ENCODE results near the gene MATN4.
"Not testable (repeated sequence)": the region's sequence is repeated elsewhere in the genome, so short reads cannot be mapped to it uniquely, and the experiment has no call there.

The MATN4 gene, protein sequence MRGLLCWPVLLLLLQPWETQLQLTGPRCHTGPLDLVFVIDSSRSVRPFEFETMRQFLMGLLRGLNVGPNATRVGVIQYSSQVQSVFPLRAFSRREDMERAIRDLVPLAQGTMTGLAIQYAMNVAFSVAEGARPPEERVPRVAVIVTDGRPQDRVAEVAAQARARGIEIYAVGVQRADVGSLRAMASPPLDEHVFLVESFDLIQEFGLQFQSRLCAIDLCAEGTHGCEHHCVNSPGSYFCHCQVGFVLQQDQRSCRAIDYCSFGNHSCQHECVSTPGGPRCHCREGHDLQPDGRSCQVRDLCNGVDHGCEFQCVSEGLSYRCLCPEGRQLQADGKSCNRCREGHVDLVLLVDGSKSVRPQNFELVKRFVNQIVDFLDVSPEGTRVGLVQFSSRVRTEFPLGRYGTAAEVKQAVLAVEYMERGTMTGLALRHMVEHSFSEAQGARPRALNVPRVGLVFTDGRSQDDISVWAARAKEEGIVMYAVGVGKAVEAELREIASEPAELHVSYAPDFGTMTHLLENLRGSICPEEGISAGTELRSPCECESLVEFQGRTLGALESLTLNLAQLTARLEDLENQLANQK

DNA sequence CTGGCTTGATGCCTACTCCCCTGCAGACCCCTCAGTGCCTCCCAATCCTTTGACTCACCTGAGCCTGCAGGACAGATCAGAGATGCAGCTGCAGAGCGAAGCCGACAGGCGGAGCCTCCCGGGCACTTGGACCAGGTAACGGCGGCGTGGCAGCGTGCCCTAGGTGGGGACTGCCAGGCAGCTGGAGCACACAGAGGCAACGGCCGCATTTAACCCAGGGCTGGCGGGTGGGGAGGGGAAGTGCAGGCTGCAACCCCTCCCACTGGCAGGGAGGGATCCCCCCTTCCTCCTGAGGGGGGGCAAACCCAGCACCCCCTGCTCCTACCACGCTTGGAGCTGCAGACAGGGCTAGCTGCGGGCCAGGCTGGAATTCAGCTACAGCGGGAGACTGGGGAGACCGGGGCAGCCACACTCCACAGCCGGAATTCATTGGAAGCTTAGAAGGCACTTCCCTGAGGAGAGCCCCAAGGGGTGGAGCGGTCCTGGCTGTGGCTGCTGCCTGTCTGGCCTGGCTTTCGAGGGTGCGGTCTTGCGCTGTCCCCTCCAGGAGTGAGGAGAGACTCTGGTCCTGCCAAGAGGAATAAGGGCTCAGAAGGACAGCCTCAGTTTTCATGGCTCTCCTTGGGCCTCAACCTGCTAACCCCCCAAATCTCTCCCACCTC, at the start of gene MATN4:
TSS of gene MATN4 (minus strand) at position 183 of the 662 bp plus-strand sequence. CDS start 2,717 bp downstream, outside the sequence.
- no peak for DNase-seq (ENCODE audit: low spot score)
- no peak for FAIRE-seq

DNA sequence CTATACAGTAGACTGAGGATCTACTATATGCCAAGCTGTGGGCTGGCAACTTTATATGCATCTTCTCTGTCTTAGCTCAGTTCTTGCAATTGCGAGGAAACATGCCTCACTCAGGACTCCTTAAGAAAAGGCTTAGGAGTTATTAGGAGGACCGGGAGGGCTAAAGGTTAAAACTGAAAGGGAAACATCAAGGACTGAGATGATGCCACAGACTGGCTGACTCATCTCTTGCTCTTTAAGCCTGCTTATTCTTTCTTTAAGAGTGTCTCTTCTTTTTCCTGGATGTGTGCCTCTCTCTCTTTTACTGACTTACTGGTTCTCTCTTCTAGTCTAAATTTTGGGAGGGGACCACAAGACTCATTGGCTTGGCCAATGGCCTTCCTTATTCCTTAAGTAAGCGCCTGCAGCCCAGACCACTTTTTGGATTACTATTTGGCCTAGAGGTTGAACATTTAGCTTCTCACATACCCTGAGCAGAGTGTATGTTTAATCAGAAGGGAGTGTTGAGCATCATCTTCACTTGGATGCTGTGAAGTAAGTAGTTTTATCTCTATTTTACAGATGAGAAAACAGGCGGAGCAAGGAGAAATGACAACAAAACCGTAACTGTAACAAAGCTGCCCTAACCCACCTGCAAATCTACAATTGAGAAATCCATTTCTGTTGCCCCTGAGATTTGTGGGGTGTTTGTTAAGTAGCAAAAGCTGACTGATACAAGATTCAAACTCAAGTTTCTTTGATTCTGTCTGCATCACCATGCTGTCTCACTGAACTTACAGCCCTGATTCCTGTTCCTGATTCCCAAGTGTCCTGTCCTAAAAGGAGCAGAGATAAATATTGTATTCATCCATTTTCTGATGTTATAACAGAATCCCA, 47.3 kb upstream of the MATN4 start:
- DNase-seq (ENCODE audit: low spot score) (no peak), FAIRE-seq (no peak)

DNA sequence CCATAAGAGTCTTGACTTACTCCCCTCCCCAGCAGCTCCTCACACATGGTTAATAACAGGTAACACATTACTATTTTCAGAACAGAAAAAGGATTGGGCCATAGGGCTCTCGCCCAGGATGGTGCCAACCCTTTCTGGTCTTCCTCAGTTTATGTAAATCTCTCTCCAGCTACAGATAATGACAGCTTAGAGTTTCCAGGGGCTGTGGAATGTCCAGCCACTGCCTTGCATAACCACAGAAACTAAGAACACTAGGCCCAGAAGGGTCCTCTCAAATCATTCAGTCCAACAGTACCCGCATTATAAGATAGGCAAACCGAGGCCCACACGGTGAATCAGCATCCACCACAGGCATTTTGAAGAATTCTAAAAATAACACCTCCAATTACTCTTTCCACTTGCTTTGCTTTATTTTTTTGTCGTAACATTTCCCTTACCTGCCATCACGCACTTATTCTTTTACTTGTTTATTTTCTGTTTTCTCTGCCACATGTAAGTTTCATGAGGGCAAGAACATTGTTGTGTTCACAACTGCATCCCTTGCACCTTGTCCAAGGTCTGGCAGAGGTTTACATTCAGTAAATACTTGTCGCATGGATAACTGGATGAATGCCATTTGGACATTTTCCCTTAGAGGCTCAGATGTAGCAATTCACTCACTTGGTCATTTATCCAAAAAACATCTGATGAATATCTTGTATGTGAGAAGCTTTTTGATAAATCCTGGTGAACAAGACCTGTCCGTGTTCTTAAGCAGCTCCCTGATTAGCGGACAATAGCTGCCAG, 46.5 kb upstream of the MATN4 start:
- FAIRE-seq (no peak), DNase-seq (ENCODE audit: low spot score) (no peak)

DNA sequence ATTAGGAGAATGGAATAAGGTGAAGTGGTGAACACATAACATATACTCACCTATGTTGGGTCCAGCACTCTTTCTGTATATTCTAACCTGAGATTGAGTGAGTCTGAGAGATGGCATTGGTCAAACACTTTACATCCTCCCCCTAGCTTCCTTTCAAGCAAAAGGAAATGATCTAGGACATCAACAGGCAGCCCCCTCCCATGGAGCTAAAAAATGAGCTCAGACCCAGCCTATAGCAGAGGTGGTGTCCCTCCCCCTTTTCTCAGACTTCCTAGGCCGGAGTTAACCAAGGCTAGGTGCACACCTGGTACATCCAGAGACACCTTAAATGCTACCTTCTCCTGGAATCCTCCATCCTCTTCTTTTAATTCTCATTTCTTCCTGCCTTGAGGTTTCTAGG, 45.6 kb upstream of the MATN4 start:
- DNase-seq (ENCODE audit: low spot score) (no peak), FAIRE-seq (no peak)

DNA sequence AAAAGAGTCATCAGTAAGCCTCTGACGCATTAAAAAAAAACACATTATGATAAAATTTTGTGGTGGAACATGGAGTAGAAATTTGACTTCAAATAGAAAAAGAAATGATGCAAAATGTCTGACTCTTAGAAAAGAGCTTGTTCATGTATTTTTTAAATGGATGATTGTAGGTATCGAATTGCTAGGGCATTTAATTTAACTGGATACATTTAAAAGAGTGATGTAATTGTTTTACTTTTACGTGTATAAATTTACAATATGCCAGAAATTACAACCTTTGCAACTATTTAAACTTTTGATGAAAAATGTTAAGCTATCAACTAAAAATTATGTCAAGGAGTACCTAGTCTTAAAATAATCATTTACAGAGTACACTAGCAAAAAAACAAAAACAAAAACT, 44.6 kb upstream of the MATN4 start:
- DNase-seq (ENCODE audit: low spot score) (no peak), FAIRE-seq (no peak)

DNA sequence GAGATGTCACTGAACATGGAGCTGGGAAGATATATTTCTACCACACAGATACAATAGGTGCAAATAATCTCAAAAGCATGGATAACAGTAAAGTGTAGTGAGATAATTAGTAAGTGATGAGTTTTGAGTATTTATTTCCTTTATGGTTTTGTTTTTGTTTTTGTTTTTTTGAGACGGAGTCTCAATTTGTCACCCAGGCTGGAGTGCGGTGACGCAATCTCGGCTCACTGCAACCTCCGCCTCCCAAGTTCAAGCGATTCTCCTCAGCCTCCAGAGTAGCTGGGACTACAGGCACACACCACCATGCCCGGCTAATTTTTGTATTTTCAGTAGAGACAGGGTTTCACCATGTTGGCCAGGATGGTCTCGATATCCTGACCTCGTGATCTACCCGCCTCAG, 42.7 kb upstream of the MATN4 start:
- DNase-seq (ENCODE audit: low spot score); FAIRE-seq: not testable (repeated sequence)

DNA sequence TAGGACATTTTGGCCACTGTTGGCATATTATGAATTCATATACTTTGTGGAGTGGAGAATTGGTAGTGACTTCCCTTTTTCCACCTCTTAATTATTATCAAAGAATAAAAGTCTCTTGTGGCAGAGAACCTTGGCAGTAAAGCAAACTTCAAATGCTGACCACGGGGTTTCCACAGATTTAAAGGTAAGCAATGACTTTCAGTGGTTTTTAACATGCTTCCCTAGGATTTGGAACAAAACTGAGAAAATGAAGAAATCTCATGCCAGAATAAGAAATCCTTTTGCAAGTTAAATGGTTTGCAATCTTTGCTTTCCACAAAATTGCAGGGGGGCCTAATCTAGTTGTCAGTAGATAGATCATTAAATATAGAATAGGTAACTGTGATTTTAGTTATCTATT, 42.1 kb upstream of the MATN4 start:
- DNase-seq (ENCODE audit: low spot score) (no peak), FAIRE-seq (no peak)

DNA sequence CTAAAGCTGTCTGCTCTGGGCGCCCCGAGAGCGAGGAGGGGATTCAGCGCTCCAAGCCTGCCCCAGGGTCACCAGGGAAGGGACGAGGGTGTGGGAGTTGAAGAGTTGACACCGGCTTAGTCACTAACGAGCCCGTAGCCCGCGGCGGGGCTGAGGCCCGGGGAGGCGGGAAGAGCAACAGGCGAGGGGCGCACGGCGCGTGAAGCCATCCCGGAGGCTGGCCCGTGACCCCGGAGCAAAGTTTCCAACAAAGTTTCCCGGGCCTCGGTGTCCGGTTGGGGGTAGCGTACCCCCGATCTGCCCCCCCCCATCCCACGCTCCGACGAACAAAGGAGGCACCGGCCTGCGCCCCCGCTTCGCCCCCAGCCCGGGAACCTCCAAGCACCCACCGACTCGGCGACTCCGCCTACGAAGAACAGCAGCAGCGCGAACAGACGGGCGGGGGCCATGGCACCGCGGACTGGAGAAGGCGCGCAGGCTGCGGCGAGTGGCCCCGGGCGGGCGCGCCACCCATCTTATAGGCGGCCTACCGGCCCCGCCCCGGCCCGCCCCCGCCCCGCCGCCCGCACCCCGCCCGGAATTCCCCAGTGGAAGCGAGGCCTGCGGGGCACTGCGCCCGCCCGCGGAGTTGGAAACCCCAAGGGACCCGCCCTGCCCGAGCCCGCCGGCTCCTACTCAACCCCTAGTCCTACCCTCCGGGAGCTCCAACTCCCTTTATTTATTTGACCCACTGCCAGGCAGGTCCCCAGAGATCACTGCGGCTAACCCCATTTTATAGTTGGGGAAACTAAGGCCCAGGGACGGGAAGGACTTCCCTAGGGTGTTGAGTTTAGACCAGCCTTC, 40.1 kb upstream of the MATN4 start, which contains the start of gene SDC4:
TSS of gene SDC4 (minus strand) at position 489 of the 843 bp plus-strand sequence. CDS start at position 449, 40 bp downstream.
- DNase-seq (ENCODE audit: low spot score), result peak; percentile 95
- no peak for FAIRE-seq

DNA sequence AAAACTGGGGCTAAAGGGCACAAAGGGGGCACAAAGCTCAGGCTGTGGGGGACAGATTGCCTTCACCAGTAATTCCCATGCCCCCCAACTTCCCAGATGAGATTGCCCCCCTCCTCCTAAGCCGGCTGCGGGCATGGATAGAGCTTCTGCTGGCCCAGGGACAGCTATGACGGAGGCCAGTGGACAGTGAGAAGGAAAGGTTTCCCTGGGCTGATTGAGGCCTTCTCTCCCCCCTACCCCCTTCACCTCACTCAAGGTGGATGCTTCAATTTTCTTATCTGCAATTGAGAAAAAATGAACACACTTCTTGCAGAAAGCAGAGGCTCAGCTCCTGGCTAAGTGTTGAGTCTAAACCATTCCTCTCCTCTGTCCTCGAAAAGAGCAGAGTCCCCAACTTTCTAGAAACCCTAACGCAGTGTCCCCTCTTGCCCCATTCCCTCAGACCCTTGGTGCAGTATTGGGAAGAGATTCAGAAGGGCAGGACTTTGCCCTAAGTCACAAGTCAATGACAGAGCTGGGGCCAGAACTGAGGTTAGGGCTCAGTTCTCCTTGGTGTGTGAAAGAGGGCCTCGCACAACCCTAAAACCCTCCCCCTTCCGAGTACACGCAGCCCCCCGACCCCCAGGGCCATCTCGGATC, 39.3 kb upstream of the MATN4 start:
- DNase-seq (ENCODE audit: low spot score) (no peak), FAIRE-seq (no peak)

DNA sequence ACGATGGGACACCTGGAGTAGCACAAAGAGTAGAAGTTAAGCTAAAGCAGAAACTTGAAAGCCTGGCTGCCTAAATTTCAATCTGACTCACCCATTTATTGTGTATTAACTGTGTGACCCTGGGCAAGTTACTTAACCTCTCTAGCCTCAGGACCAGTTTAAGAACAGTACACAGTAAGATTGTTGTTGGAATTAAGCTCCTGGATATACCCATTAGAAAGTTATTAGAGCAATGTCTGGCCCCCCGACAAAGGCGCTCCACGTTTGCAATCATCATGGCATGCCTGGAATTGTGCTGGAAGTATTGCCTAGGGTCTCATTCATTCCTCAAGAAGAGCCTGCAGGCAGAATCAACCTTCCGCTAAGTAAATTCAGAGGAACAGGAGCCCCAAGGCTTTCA, 38.8 kb upstream of the MATN4 start:
- no peak for DNase-seq (ENCODE audit: low spot score)
- FAIRE-seq, result no peak

DNA sequence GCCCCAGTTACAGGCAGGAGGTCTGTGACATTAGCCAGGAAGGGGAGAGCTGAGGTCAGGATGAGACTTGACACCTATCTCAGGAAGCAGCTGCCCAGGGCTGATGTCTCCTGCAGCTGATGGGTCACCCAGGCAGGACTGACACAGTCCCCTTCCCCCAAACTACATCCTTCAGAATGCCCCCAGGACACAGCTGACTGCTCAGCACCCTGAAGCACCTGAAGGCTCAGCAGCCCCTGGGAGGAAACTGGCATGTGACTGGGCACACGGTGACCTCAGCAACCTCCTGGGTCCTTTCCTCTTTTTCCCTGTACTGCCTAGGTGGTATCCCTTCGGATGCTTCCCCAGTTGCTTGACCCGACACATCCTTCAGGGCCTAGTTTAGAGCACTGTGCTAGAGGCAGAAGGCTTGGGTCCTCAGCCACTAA, 38.2 kb upstream of the MATN4 start:
- DNase-seq (ENCODE audit: low spot score) (no peak), FAIRE-seq (no peak)

DNA sequence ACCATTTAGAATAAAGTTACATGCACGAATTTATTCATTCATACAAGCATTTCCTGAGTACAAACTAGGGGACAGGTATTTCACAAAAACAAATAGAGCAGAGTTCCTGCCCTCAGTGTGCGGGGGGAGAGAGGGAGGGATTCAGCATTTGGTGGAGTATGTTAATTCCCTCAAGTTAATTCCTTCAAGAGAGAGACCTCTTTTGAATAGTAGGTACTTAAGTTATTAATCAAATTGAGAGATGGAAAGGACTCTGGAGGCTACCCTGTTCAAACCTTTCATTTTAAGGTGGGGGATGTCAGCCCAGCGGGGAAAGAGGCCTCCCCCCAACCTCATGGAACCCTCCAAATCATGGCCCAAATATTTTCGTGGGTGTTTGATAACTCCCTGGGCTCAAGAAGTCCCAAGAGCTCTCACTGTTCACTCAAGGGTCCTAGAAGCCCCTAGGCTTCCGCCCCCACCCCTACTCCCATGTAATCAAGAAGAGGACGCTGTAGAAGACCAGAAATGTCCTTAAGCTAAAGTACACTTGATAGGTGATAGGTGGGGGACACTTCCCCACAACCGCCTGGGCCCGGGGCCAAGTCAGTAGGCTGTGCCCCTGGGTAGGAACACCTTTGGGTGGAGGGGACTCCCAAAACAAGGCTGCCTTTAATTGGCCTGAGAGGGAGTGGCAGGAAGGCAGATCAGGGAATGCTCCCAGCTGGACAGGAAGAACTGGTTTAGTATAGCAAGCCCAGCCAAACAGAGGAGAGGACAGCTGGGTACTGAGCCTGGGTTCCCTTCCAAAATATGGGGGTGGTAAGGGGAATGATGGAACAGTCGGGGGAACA, 37.2 kb upstream of the MATN4 start:
- DNase-seq (ENCODE audit: low spot score) (no peak), FAIRE-seq (no peak)

DNA sequence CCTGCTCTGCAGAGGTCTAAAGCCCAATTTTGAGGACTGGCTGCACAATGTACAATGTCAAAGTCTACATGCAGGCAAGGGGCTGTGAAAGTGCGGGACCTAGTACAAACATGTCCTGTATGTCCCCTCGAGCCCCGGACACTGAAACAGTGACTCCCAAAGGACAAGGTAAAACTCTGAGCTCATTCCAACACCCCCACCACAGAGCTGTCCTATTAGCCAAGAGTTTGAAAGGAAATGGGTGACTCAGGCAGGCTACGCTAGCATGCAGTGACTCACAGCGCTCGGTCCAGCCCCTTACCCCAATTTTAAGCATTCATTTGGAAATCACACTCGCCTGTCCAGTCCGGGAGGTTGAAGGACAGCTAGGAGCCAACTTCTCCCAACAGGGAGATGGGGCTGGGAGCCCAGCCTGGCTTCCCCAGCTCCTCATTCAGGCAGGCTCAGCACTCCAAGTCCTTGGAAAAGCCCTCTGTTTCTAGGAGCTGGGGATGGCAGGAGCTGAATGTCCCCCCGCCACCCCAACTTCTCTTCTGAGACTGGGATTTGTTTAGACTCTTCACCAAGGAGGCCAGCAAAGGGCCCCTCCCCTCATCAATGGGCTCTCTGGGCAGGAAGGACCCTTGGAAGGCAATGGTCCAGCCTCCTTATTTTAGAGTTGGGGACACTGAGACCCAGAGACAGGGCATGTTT, 36.2 kb upstream of the MATN4 start:
- FAIRE-seq (no peak), DNase-seq (ENCODE audit: low spot score) (peak; percentile 89)

DNA sequence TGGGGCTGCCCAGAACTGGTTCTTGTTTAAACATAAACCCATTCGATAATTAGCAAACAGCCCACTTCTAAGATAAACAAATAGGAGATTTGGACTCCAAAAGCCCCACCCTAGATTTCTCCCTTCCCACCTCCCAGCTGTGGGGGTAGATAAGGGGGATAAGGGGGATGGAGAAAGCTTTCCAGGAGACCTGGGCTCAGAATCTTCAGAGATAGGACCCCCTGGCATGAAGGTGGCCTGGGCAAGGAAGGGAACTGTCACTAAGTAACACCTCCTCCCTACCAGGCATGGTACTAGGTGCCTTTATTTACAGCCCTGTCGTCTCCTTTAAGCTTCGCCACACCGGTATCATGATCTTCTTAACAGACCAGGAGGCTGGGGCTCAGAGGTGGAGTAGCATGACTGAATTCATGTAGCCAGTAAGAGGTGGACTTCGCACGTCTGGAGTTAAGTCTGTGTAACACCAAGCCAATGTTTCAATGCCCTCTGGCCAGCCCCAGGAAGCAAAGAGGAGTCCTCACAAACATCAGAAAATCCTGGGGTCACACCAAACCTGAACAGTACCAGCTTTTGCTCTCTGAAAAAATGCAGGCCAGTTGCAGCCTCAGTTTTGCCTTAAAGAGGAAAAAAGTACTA, 35.6 kb upstream of the MATN4 start:
- no peak for FAIRE-seq
- DNase-seq (ENCODE audit: low spot score), result no peak

DNA sequence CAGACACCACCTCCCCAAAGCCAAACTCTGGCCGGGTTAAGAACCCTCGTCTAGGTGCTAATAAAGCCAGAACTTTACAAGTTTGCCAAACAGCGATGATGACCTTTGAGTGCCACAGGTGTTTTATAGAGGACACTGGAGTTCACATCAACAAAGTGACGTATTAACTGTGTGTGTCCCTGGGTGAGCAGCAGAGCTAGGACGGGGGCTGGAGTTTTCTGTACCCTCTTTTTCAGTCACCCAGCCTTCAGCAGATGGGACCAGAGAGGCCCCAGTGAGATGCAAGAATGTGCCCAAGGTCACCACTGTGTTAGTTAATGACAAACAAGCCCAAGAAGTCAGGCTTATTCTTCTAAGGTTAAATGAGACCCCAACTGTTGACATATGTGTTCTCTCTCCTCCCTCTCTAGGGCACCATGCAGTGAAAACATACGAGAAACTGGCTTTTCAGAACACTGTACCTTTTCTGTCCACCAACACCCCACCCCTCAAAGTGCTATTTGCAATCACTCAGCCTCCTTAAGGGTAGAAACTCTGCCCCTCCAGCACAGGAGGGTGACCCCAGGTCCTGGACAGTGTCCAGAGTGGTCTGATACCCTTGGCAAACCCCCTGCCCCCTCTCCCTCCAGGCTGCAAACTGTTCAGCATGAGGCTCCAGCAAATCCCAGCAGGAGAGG, 34.9 kb upstream of the MATN4 start:
- no peak for DNase-seq (ENCODE audit: low spot score)
- no peak for FAIRE-seq

Data from urothelium cell line (cell line).